Cardiac muscle cell (in vitro differentiated cells and primary cell): ENCODE data around the gene LGR5. TPM values are rescaled to one million over a fixed set of nuclear protein-coding genes. Genes with fewer than 3 reads are reported as not detected.
"Not testable (repeated sequence)": the region's sequence is repeated elsewhere in the genome, so short reads cannot be mapped to it uniquely, and the experiment has no call there.

Source experiments
- DNase-seq, 2 donors: peaks; one replicate each; pipeline versions ENCODE4 v3.0.0 to v3.0.0-alpha.2; 2010 to 2017; ENCODE audit warnings: low read depth in 1 of 2, low spot score in 1 of 2
- H3K27ac ChIP-seq: fragments of 200-600 bp; sonication (generic); 2 replicates; pipeline ENCODE4 v1.5.1; 2016
- H3K27me3 ChIP-seq: fragments of 200-600 bp; sonication (generic); 2 replicates; pipeline ENCODE4 v1.6.0; 2016; ENCODE audit warnings: control low read depth
- H3K36me3 ChIP-seq: fragments of 200-600 bp; sonication (generic); 2 replicates; pipeline ENCODE4 v1.5.1; 2016; ENCODE audit warnings: control low read depth
- H3K4me1 ChIP-seq: fragments of 200-600 bp; sonication (generic); 2 replicates; pipeline ENCODE4 v1.8.1; 2017; ENCODE audit warnings: low read depth, mild to moderate bottlenecking, mixed run types
- H3K4me3 ChIP-seq: fragments of 200-600 bp; sonication (generic); 2 replicates; pipeline ENCODE4 v1.5.1; 2016; ENCODE audit warnings: mild to moderate bottlenecking
- H3K9me3 ChIP-seq: fragments of 200-600 bp; sonication (generic); 2 replicates; pipeline ENCODE4 v1.5.1; 2017; ENCODE audit warnings: low read depth, mild to moderate bottlenecking, control low read depth
- CTCF ChIP-seq: IDR thresholded peaks from 2 replicates; pipeline ENCODE4 v1.5.1; 2012; ENCODE audit warnings: low read depth, mild to moderate bottlenecking, low read length
- polyA plus RNA-seq: library from polyadenylated mRNA; unstranded; fragments of >200 nt; fragmentation: Nextera tagmentation; extraction: Ambion mirVana; gene quantifications from 2 replicates; pipeline ENCODE4 v1.2.1, GENCODE V29; 2016
- total RNA-seq: library from RNA; depleted of rRNA; stranded (reverse); fragments of >200 nt; gene quantifications from 2 replicates; pipeline ENCODE4 v1.2.3, GENCODE V29; 2016

The LGR5 gene
- total and polyA plus RNA-seq, 2 experiments from 2014 or later, result 0.12 to 0.34 TPM

GRCh38 chr12:71562676-71563595 is 123.3 kb downstream of the LGR5 start:
- Histone ChIP-seq H3K36me3 (no peaks in the 10 kb centered on the region), H3K27ac (no peak overlapping the region), H3K4me3 (no peak overlapping the region), H3K4me1 (peaks cover 4% of the 10 kb centered on the region), H3K27me3 (no peaks in the 10 kb centered on the region), H3K9me3 (no peaks in the 10 kb centered on the region)
- DNase-seq, result peak in 1 of 2 donors; percentile 38
- TF ChIP-seq CTCF, result no peak

GRCh38 chr12:71565535-71565934 is 125.9 kb downstream of the LGR5 start:
- TF ChIP-seq CTCF, result no peak
- no peak overlapping the region for H3K4me3 ChIP-seq
- no peaks in the 10 kb centered on the region for H3K4me1 ChIP-seq
- no peaks in the 10 kb centered on the region for H3K36me3 ChIP-seq
- DNase-seq, result no peak
- no peak overlapping the region for H3K27ac ChIP-seq
- no peaks in the 10 kb centered on the region for H3K9me3 ChIP-seq
- no peaks in the 10 kb centered on the region for H3K27me3 ChIP-seq

- Histone ChIP-seq H3K9me3 (no peaks in the 10 kb centered on the region), H3K4me3 (no peak overlapping the region), H3K27ac (no peak overlapping the region), H3K27me3 (no peaks in the 10 kb centered on the region), H3K4me1 (no peaks in the 10 kb centered on the region), H3K36me3 (no peaks in the 10 kb centered on the region)
- DNase-seq, result no peak
- TF ChIP-seq CTCF, result no peak
These were observed 127.1 kb downstream of the LGR5 start for GRCh38 chr12:71566655-71567054.

- Histone ChIP-seq H3K27ac (no peak overlapping the region), H3K9me3 (no peaks in the 10 kb centered on the region), H3K4me3 (no peak overlapping the region), H3K4me1 (no peaks in the 10 kb centered on the region), H3K27me3 (no peaks in the 10 kb centered on the region), H3K36me3 (no peaks in the 10 kb centered on the region)
- no peak for TF ChIP-seq CTCF
- DNase-seq, result peak in 1 of 2 donors; percentile 51
These were observed 127.9 kb downstream of the LGR5 start for GRCh38 chr12:71567537-71567936.

GRCh38 chr12:71569885-71570284 is 130.3 kb downstream of the LGR5 start:
- not testable (repeated sequence) for H3K9me3 ChIP-seq, H3K36me3 ChIP-seq, DNase-seq

GRCh38 chr12:71576496-71576895 is 136.9 kb downstream of the LGR5 start:
- no peaks in the 10 kb centered on the region for H3K36me3 ChIP-seq

More at GRCh38 chr12:71569885-71570284, 130.3 kb downstream of the LGR5 start:
- not testable (repeated sequence) for H3K4me1 ChIP-seq, H3K27me3 ChIP-seq, H3K27ac ChIP-seq, H3K4me3 ChIP-seq

More at GRCh38 chr12:71576496-71576895, 136.9 kb downstream of the LGR5 start:
- TF ChIP-seq CTCF, result no peak
- H3K9me3 ChIP-seq, result no peaks in the 10 kb centered on the region
- no peak overlapping the region for H3K4me3 ChIP-seq
- H3K27me3 ChIP-seq, result no peaks in the 10 kb centered on the region
- H3K4me1 ChIP-seq, result no peaks in the 10 kb centered on the region
- H3K27ac ChIP-seq, result no peak overlapping the region
- no peak for DNase-seq
